GM23338 (cell line): Measurements from ENCODE around the gene DCST1. TPM values are rescaled to one million over a fixed set of nuclear protein-coding genes. Genes with fewer than 3 reads are reported as not detected.
A peak's percentile ranks its signal among the peaks of the same experiment; 100 is the strongest.

Source experiments
- ATAC-seq: fragments of 200-7000 bp; cut with Tn5 transposase; 3 replicates; pipeline ENCODE4 v1.9.1; 2020
- DNase-seq: peaks from one replicate; pipeline ENCODE4 v3.0.0-alpha.2; 2015; ENCODE audit warnings: low spot score
- H2AFZ ChIP-seq: fragments of 200-600 bp; sonication (generic); 2 replicates; pipeline ENCODE4 v1.8.0; 2016; ENCODE audit warnings: antibody characterized with exemption, mild to moderate bottlenecking, moderate library complexity
- H3F3A ChIP-seq: fragments of 200-600 bp; sonication (generic); replicated peaks from 2 replicates; pipeline ENCODE4 v1.8.0; 2017; ENCODE audit warnings: antibody characterized with exemption, mixed run types, low read depth
- H3K27ac ChIP-seq: fragments of 200-600 bp; sonication (generic); 2 replicates; pipeline ENCODE4 v1.6.1; 2016; ENCODE audit warnings: low read depth
- H3K27me3 ChIP-seq: fragments of 200-600 bp; sonication (generic); 2 replicates; pipeline ENCODE4 v1.8.0; 2016; ENCODE audit warnings: mild to moderate bottlenecking, mixed run types, moderate library complexity; ENCODE audit not compliant: insufficient read depth
- H3K36me3 ChIP-seq: fragments of 200-600 bp; sonication (generic); 2 replicates; pipeline ENCODE4 v1.8.0; 2016; ENCODE audit warnings: mild to moderate bottlenecking; ENCODE audit not compliant: insufficient read depth
- H3K4me1 ChIP-seq: fragments of 200-600 bp; sonication (generic); 2 replicates; pipeline ENCODE4 v1.8.0; 2016; ENCODE audit warnings: mild to moderate bottlenecking, moderate library complexity; ENCODE audit not compliant: insufficient read depth
- H3K4me2 ChIP-seq: fragments of 200-600 bp; sonication (generic); 2 replicates; pipeline ENCODE4 v1.7.1; 2017; ENCODE audit warnings: mixed run types
- H3K4me3 ChIP-seq: fragments of 200-600 bp; sonication (generic); 2 replicates; pipeline ENCODE4 v1.6.1; 2016; ENCODE audit warnings: mixed run types
- H3K79me2 ChIP-seq: fragments of 200-600 bp; sonication (generic); replicated peaks from 2 replicates; pipeline ENCODE4 v1.8.0; 2017; ENCODE audit warnings: mild to moderate bottlenecking; ENCODE audit not compliant: insufficient read depth
- H3K9me2 ChIP-seq: fragments of 200-600 bp; sonication (generic); 2 replicates; pipeline ENCODE4 v1.8.0; 2017; ENCODE audit not compliant: insufficient read depth
- H4K20me1 ChIP-seq: fragments of 200-600 bp; sonication (generic); replicated peaks from 2 replicates; pipeline ENCODE4 v1.8.0; 2017; ENCODE audit warnings: mild to moderate bottlenecking; ENCODE audit not compliant: insufficient read depth
- H3K27ac Mint-ChIP-seq: 2 replicates; pipeline ENCODE4 v1.8.0; 2020; ENCODE audit warnings: inconsistent platforms, mild to moderate bottlenecking, moderate library complexity, mixed read lengths
- H3K27me3 Mint-ChIP-seq: 3 replicates; pipeline ENCODE4 v1.8.0; 2022; ENCODE audit warnings: low read depth, mild to moderate bottlenecking, moderate library complexity, mixed read lengths, inconsistent platforms; ENCODE audit not compliant: insufficient read depth, poor library complexity
- H3K36me3 Mint-ChIP-seq: 3 replicates; pipeline ENCODE4 v1.8.0; 2021; ENCODE audit warnings: low read depth, mild to moderate bottlenecking, inconsistent platforms, moderate library complexity, mixed read lengths
- H3K4me1 Mint-ChIP-seq: 3 replicates; pipeline ENCODE4 v1.8.0; 2020; ENCODE audit warnings: mild to moderate bottlenecking, inconsistent platforms, mixed read lengths
- H3K4me3 Mint-ChIP-seq: 3 replicates; pipeline ENCODE4 v1.8.0; 2021; ENCODE audit warnings: moderate library complexity, mild to moderate bottlenecking, inconsistent platforms, mixed read lengths
- H3K9me3 Mint-ChIP-seq: 3 replicates; pipeline ENCODE4 v1.8.0; 2020; ENCODE audit warnings: moderate library complexity, mild to moderate bottlenecking, inconsistent platforms, mixed read lengths
- CREB1 ChIP-seq: fragments of 250-450 bp; sonication (Bioruptor Pico); IDR thresholded peaks from 2 replicates; pipeline ENCODE4 v1.5.0; 2020; ENCODE audit warnings: low read depth, mild to moderate bottlenecking, moderate library complexity
- EZH2 ChIP-seq: fragments of 200-600 bp; sonication (generic); IDR thresholded peaks from one replicate; pipeline ENCODE4 v1.8.0; 2017; ENCODE audit warnings: antibody characterized with exemption, mild to moderate bottlenecking, low read depth; ENCODE audit not compliant: unreplicated experiment
- EZH2phosphoT487 ChIP-seq: fragments of 200-600 bp; sonication (generic); IDR thresholded peaks from one replicate; pipeline ENCODE4 v1.8.1; 2018; ENCODE audit warnings: antibody characterized with exemption; ENCODE audit not compliant: unreplicated experiment
- JUNB ChIP-seq: IDR thresholded peaks from one replicate; pipeline ENCODE4 v1.6.1; 2016; ENCODE audit warnings: antibody characterized with exemption; ENCODE audit not compliant: unreplicated experiment
- STAT1 ChIP-seq: IDR thresholded peaks from one replicate; pipeline ENCODE4 v1.6.1; 2016; ENCODE audit warnings: antibody characterized with exemption; ENCODE audit not compliant: unreplicated experiment
- polyA plus RNA-seq: library from polyadenylated mRNA; unstranded; fragments of >200 nt; fragmentation: Nextera tagmentation; extraction: Ambion mirVana; gene quantifications from 2 replicates; pipeline ENCODE4 v1.2.1, GENCODE V29; 2016
- total RNA-seq: library from RNA; depleted of rRNA; stranded (reverse); fragments of >200 nt; shearing (Covaris generic); gene quantifications from 2 replicates; pipeline ENCODE4 v1.2.3, GENCODE V29; 2014
- TF ChIP-seq, protein P1 (sequence below), 2 experiments: fragments of 200-600 bp in 1 of 2; sonication (generic) in 1 of 2; conservative IDR thresholded peaks; 2 replicates each; pipeline versions ENCODE4 v1.5.1 to v1.6.1; 2016 to 2017; ENCODE audit warnings: antibody characterized with exemption in 2 of 2, low read depth in 2 of 2, mild to moderate bottlenecking in 2 of 2, moderate library complexity in 1 of 2
- TF ChIP-seq, protein P2 (sequence below): IDR thresholded peaks from one replicate; pipeline ENCODE4 v1.6.1; 2018; ENCODE audit warnings: antibody characterized with exemption; ENCODE audit not compliant: unreplicated experiment
- TF ChIP-seq, protein P3 (sequence below): IDR thresholded peaks from 2 replicates; pipeline ENCODE4 v1.6.1; 2016; ENCODE audit warnings: antibody characterized with exemption

DCST1 gene
- total and polyA plus RNA-seq, 2 experiments from 2014 or later: not detected

DNA sequence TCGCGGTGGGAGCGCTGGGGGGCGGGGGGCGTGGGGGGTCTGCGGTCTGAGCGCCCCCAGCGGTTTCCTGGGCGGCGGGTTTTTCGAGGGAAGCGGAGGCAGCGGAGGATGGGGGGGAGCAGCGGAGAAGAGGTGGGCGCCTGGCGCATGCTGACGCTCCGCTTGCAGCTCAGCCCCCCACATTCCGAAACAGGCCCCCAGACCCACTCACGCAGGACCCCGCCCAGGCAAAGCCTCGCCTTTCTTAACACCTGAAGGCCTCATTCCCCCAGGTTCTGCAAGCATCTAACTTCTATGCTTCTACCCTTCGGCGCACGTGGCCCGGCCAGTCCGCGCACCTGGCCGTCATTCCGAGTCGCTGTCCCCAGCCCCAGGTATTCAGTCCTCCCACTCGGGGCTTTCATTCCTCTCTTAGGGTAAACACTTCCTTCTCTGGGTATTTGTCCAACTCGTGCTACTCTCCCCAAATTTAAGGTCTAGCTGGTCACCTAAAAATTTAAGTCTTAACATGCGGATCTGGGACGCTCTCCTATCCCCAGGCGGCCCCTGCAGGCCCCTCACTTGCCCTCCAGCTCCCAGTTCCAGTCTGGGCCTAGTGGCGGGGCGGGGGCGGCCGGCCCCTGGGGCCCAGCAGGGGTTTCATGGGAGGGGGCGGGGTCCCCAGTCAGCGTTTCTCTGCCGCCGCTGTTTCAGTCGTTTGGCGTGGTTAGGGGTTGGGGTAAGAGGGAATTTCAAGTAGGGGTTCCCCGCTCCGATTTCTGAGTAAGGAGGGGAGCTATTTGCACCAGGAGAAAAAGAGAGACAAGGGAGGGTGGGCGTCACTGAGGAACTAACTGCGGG is 33.8 kb upstream of the DCST1 start (continued):
- TF ChIP-seq, protein P1, sequence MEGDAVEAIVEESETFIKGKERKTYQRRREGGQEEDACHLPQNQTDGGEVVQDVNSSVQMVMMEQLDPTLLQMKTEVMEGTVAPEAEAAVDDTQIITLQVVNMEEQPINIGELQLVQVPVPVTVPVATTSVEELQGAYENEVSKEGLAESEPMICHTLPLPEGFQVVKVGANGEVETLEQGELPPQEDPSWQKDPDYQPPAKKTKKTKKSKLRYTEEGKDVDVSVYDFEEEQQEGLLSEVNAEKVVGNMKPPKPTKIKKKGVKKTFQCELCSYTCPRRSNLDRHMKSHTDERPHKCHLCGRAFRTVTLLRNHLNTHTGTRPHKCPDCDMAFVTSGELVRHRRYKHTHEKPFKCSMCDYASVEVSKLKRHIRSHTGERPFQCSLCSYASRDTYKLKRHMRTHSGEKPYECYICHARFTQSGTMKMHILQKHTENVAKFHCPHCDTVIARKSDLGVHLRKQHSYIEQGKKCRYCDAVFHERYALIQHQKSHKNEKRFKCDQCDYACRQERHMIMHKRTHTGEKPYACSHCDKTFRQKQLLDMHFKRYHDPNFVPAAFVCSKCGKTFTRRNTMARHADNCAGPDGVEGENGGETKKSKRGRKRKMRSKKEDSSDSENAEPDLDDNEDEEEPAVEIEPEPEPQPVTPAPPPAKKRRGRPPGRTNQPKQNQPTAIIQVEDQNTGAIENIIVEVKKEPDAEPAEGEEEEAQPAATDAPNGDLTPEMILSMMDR (conservative IDR thresholded peaks at IDR 0.05; ENCODE audit: low read depth in 2 of 2): 0 out of 4 replicates have a peak, but pooled peaks of 1 of the 2 experiments have one; percentile 1
- TF ChIP-seq, protein P2, sequence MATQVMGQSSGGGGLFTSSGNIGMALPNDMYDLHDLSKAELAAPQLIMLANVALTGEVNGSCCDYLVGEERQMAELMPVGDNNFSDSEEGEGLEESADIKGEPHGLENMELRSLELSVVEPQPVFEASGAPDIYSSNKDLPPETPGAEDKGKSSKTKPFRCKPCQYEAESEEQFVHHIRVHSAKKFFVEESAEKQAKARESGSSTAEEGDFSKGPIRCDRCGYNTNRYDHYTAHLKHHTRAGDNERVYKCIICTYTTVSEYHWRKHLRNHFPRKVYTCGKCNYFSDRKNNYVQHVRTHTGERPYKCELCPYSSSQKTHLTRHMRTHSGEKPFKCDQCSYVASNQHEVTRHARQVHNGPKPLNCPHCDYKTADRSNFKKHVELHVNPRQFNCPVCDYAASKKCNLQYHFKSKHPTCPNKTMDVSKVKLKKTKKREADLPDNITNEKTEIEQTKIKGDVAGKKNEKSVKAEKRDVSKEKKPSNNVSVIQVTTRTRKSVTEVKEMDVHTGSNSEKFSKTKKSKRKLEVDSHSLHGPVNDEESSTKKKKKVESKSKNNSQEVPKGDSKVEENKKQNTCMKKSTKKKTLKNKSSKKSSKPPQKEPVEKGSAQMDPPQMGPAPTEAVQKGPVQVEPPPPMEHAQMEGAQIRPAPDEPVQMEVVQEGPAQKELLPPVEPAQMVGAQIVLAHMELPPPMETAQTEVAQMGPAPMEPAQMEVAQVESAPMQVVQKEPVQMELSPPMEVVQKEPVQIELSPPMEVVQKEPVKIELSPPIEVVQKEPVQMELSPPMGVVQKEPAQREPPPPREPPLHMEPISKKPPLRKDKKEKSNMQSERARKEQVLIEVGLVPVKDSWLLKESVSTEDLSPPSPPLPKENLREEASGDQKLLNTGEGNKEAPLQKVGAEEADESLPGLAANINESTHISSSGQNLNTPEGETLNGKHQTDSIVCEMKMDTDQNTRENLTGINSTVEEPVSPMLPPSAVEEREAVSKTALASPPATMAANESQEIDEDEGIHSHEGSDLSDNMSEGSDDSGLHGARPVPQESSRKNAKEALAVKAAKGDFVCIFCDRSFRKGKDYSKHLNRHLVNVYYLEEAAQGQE: peak; percentile 23

DNA sequence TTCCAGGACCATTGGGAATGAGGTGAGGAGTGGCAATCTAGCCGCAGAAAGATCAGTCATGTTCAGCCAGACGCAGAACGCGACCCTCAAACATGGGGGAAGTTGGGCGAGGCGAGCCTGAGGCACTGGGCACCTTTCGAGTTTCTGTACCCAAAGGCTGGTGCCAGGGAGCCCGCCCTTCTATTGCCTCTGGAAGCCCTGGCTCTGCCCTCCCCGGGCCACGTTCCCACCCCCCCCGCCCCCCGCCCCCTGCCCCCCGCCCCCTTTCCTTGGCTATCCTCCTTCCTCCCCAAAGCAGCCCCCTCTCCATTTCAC is 33.3 kb upstream of the DCST1 start:
- DNase-seq: no peak
- Histone ChIP-seq H4K20me1 (no peaks in the 10 kb centered on the region), H2AFZ (no peak overlapping the region), H3F3A (peaks cover 16% of the 10 kb centered on the region), H3K4me3 (peak overlapping the region; percentile 90), H3K9me2 (no peaks in the 10 kb centered on the region), H3K4me1 (peaks cover 16% of the 10 kb centered on the region), H3K4me2 (peak overlapping the region; percentile 90), H3K27ac (peak overlapping the region; percentile 96), H3K27me3 (no peaks in the 10 kb centered on the region), H3K36me3 (no peaks in the 10 kb centered on the region), H3K79me2 (peaks cover 16% of the 10 kb centered on the region)
- Mint-ChIP-seq H3K4me3 (peak overlapping the region; percentile 90), H3K36me3 (no peaks in the 10 kb centered on the region), H3K27me3 (peaks cover 21% of the 10 kb centered on the region), H3K27ac (peak overlapping the region; percentile 99), H3K4me1 (peaks cover 25% of the 10 kb centered on the region), H3K9me3 (no peaks in the 10 kb centered on the region)
- ATAC-seq: no peak
- TF ChIP-seq EZH2phosphoT487 (no peak), CREB1 (no peak), STAT1 (no peak), JUNB (no peak), EZH2 (no peak)
- TF ChIP-seq, protein P3, sequence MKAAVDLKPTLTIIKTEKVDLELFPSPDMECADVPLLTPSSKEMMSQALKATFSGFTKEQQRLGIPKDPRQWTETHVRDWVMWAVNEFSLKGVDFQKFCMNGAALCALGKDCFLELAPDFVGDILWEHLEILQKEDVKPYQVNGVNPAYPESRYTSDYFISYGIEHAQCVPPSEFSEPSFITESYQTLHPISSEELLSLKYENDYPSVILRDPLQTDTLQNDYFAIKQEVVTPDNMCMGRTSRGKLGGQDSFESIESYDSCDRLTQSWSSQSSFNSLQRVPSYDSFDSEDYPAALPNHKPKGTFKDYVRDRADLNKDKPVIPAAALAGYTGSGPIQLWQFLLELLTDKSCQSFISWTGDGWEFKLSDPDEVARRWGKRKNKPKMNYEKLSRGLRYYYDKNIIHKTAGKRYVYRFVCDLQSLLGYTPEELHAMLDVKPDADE: no peak
- TF ChIP-seq, protein P1 (conservative IDR thresholded peaks at IDR 0.05; ENCODE audit: low read depth in 2 of 2): no peak
- TF ChIP-seq, protein P2: no peak
